GM12878 (cell line): ENCODE measurements around the gene ZNF763. TPM values are rescaled to one million over a fixed set of nuclear protein-coding genes. Genes with fewer than 3 reads are reported as not detected.

Experiments used
- ATAC-seq: fragments of 200-7000 bp; cut with Tn5 transposase; 3 replicates; pipeline ENCODE4 v1.9.1; 2020; ENCODE audit warnings: mild to moderate bottlenecking, moderate library complexity
- BruUV-seq: library from RNA; stranded (reverse); fragments of 400-500 nt; replicated peaks from 2 replicates; lab custom pipeline; 2021; lab: Mats Ljungman, UMichigan
- CTCF ChIA-PET: fragments of 300-600 bp; sonication (Branson Sonifier 250); formaldehyde crosslinking; extraction: SDS; loops from one replicate; lab custom pipeline; 2021; ENCODE audit warnings: inconsistent platforms; lab: Yijun Ruan, JAX
- POLR2A ChIA-PET: fragments of 350-600 bp; formaldehyde crosslinking; extraction: SDS; loops from one replicate; lab custom pipeline; 2021; ENCODE audit warnings: inconsistent platforms; lab: Charles Lee
- RAD21 ChIA-PET: fragments of 300-600 bp; sonication (Branson Sonifier 250); formaldehyde crosslinking; loops from one replicate; lab custom pipeline; 2023; ENCODE audit warnings: antibody characterized with exemption; ENCODE audit not compliant: unreplicated experiment; lab: Charles Lee
- SMC1A ChIA-PET: fragments of 300-600 bp; sonication (Branson Sonifier 250); formaldehyde crosslinking; loops from one replicate; lab custom pipeline; 2023; ENCODE audit not compliant: unreplicated experiment, uncharacterized antibody; lab: Charles Lee
- DNase-seq: peaks from one replicate; pipeline ENCODE4 v3.0.0-alpha.2; 2011; ENCODE audit warnings: low read depth, low spot score
- FAIRE-seq: peaks from 3 replicates; lab custom pipeline; 2011; peaks lifted over from hg19 to GRCh38; lab: Jason Lieb, UNC
- H2AFZ ChIP-seq: 2 replicates; pipeline ENCODE4 v1.6.0; 2011; ENCODE audit warnings: low read depth, low read length, control low read depth; ENCODE audit not compliant: control insufficient read depth
- H3K27ac ChIP-seq: 2 replicates; pipeline ENCODE4 v1.5.1; 2011; ENCODE audit warnings: control low read depth; ENCODE audit not compliant: control insufficient read depth, insufficient read depth
- H3K27me3 ChIP-seq, 2 experiments: replicated peaks in 1 of 2; 2 replicates each; pipeline versions ENCODE4 v1.6.0 to v1.6.1; 2011; ENCODE audit warnings: low read length in 1 of 2; ENCODE audit not compliant: control insufficient read depth in 2 of 2, insufficient read depth in 2 of 2
- H3K36me3 ChIP-seq, 2 experiments: 2 replicates each; pipeline ENCODE4 v1.5.1; 2011; ENCODE audit warnings: low read length in 1 of 2; ENCODE audit not compliant: control insufficient read depth in 2 of 2, insufficient read depth in 2 of 2
- H3K4me1 ChIP-seq: 2 replicates; pipeline ENCODE4 v1.6.1; 2011; ENCODE audit warnings: mild to moderate bottlenecking, low read length, moderate library complexity, mixed read lengths; ENCODE audit not compliant: control insufficient read depth, insufficient read depth
- H3K4me2 ChIP-seq: 2 replicates; pipeline ENCODE4 v1.6.0; 2011; ENCODE audit warnings: control low read depth; ENCODE audit not compliant: control insufficient read depth, insufficient read depth
- H3K4me3 ChIP-seq: fragments of 200-600 bp; sonication (generic); 2 replicates; pipeline ENCODE4 v1.5.1; 2016
- H3K79me2 ChIP-seq: 2 replicates; pipeline ENCODE4 v1.6.0; 2011; ENCODE audit warnings: low read length; ENCODE audit not compliant: control insufficient read depth, insufficient read depth
- H3K9ac ChIP-seq: 2 replicates; pipeline ENCODE4 v1.8.0; 2011; ENCODE audit warnings: low read length, control low read depth, mixed read lengths; ENCODE audit not compliant: control insufficient read depth, insufficient read depth
- H3K9me3 ChIP-seq: replicated peaks from 3 replicates; pipeline ENCODE4 v1.5.1; 2011; ENCODE audit warnings: mild to moderate bottlenecking, low read length; ENCODE audit not compliant: control insufficient read depth, insufficient read depth
- H4K20me1 ChIP-seq: 2 replicates; pipeline ENCODE4 v1.6.0; 2011; ENCODE audit not compliant: control insufficient read depth, insufficient read depth
- CHD2 ChIP-seq: IDR thresholded peaks from 2 replicates; pipeline ENCODE4 v1.6.1; 2011; ENCODE audit warnings: low read depth, low read length, improper control_type of control experiment, borderline replicate concordance
- CTCF ChIP-seq, 3 experiments: IDR thresholded peaks in 2 of 3; conservative IDR thresholded peaks in 1 of 3; 2 replicates each; pipeline ENCODE4 v1.5.1; 2011; ENCODE audit warnings: low read depth in 3 of 3, low read length in 3 of 3, mild to moderate bottlenecking in 3 of 3, control low read depth in 2 of 3, moderate library complexity in 2 of 3, inconsistent platforms in 1 of 3, mixed read lengths in 1 of 3; ENCODE audit not compliant: control insufficient read depth in 2 of 3, insufficient read depth in 1 of 3; ENCODE audit errors: extremely low read depth in 1 of 3
- HCFC1 ChIP-seq: fragments of 150-350 bp; IDR thresholded peaks from 2 replicates; pipeline ENCODE4 v1.6.1; 2014; ENCODE audit warnings: low read length
- IRF3 ChIP-seq: fragments of 450-650 bp; IDR thresholded peaks from 2 replicates; pipeline ENCODE4 v1.6.1; 2014; ENCODE audit warnings: mild to moderate bottlenecking
- NFXL1 ChIP-seq: fragments of 450-650 bp; IDR thresholded peaks from 2 replicates; pipeline ENCODE4 v1.6.1; 2017; ENCODE audit warnings: antibody characterized with exemption, mild to moderate bottlenecking, borderline replicate concordance
- RAD21 ChIP-seq: IDR thresholded peaks from 2 replicates; pipeline ENCODE4 v1.6.1; 2011; ENCODE audit warnings: mild to moderate bottlenecking, low read depth, low read length, moderate library complexity; ENCODE audit not compliant: insufficient read depth
- SMC3 ChIP-seq: IDR thresholded peaks from 2 replicates; pipeline ENCODE4 v1.6.1; 2011; ENCODE audit warnings: low read length, improper control_type of control experiment, borderline replicate concordance
- TAF1 ChIP-seq: IDR thresholded peaks from 2 replicates; pipeline ENCODE4 v1.6.1; 2011; ENCODE audit warnings: mild to moderate bottlenecking, low read depth, low read length, borderline replicate concordance
- YY1 ChIP-seq: IDR thresholded peaks from 2 replicates; pipeline ENCODE4 v1.6.1; 2011; ENCODE audit warnings: low read depth, mild to moderate bottlenecking, low read length
- WGBS: methylation state at CpG from one replicate; pipeline ENCODE4 v1.1.6; 2016; ENCODE audit warnings: low lambda C conversion rate; ENCODE audit not compliant: insufficient replicate concordance, insufficient coverage; ENCODE audit errors: missing lambda C conversion rate; 5-methylcytosine and 5-hydroxymethylcytosine counted together
- in situ Hi-C: fragments of 300-500 bp; cut with MboI; formaldehyde crosslinking; loops from 9 replicates; pipeline ENCODE4 v1.14.3; 2018; ENCODE audit warnings: mixed read lengths
- intact Hi-C: fragments of 100-400 bp; cut with micrococcal nuclease; formaldehyde crosslinking; loops from one replicate; pipeline ENCODE4 v1.14.2; 2022; ENCODE audit not compliant: unreplicated experiment
- polyA plus RNA-seq, 11 experiments: library from polyadenylated mRNA; depleted of rRNA in 4 of 11; unstranded in 6 of 11; stranded (reverse) in 5 of 11; fragments of >200 nt; fragmentation: Nextera tagmentation in 4 of 11; fragmentation: Illumina TruSeq in 1 of 11; extraction: Ambion mirVana in 4 of 11; extraction: Trizol in 1 of 11; gene quantifications; 1 replicate in 1 of 11; 2 replicates in 10 of 11; pipeline versions ENCODE4 v1.2.1 to v1.2.3, GENCODE V29; 2011 to 2016; ENCODE audit warnings: inconsistent platforms in 2 of 11, missing spikeins in 2 of 11, low read depth in 1 of 11
- total RNA-seq, 4 experiments: library from RNA; depleted of rRNA in 3 of 4; stranded (reverse); fragments of >200 nt in 3 of 4; fragmentation: Illumina TruSeq in 1 of 4; extraction: Trizol in 1 of 4; gene quantifications; 2 replicates each; pipeline versions ENCODE4 v1.2.1 to v1.2.3, GENCODE V29; 2013 to 2021

Gene ZNF763
- total and polyA plus RNA-seq, 10 of the 15 experiments (the other 5 are each of a cell fraction or from before 2014, with no cell fraction given): 0.62 to 1.8 (median 1.1) TPM

GRCh38 chr19:11963566-11964355 lies 1.1 kb upstream of the ZNF763 start:
- peak overlapping the region; percentile 90; the same call in 1 of the 2 replicates for H3K9ac ChIP-seq
- H3K4me3 ChIP-seq: no peak overlapping the region; the same call in 1 of the 2 replicates
- in situ Hi-C loops: loop anchor here (5.0 kb wide), 1 partner anchor 179 kb away; the partner anchor contains the start of gene ZNF20
- RAD21 ChIA-PET: interaction anchor here (0.7 to 3.5 kb wide), 16 partner anchors 21 to 176 kb away, joined by 3 to 36 read pairs (median 4); partner anchors contain the start of genes ZNF20, ZNF491, ZNF700 and ZNF878
- peak; percentile 31 for DNase-seq
- SMC1A ChIA-PET: interaction anchor here (0.9 to 4.7 kb wide), 9 partner anchors 17 to 177 kb away, joined by 3 to 54 read pairs (median 4); partner anchors contain the start of genes ZNF20 and ZNF700
- POLR2A ChIA-PET: interaction anchor here (0.7 to 3.1 kb wide), 6 partner anchors 10 to 96 kb away, joined by 3 to 18 read pairs (median 4); partner anchors contain the start of gene ZNF700
- TF ChIP-seq NFXL1: no peak
- TF ChIP-seq RAD21: peak; percentile 73
- TF ChIP-seq TAF1: no peak
- TF ChIP-seq CHD2: no peak
- TF ChIP-seq YY1: peak; percentile 66
- peak; percentile 73 to 83 (median 82) for TF ChIP-seq CTCF (IDR thresholded peaks at IDR 0.05 in 2 of 3, conservative IDR thresholded peaks at IDR 0.05 in 1 of 3; ENCODE audit: control insufficient read depth in 2 of 3, extremely low read depth in 1 of 3, insufficient read depth in 1 of 3, low read depth in 3 of 3, low read length in 3 of 3)
- TF ChIP-seq SMC3: peak; percentile 66; the same call in 1 of the 2 replicates
- TF ChIP-seq HCFC1: no peak
- TF ChIP-seq IRF3: no peak
- 25% methylated on average over 26 of the region's 26 CpGs for WGBS
- CTCF ChIA-PET: interaction anchor here (0.6 to 5.7 kb wide), 26 partner anchors 9 to 369 kb away, joined by 3 to 83 read pairs (median 4); partner anchors contain the start of genes ZNF20, ZNF491, ZNF563 and ZNF700
- H3K9me3 ChIP-seq: no peaks in the 10 kb centered on the region; the same call in 1 of the 3 replicates
- peak; percentile 78 for ATAC-seq
- BruUV-seq: no TSS peak
- H3K27ac ChIP-seq: no peak overlapping the region
- H3K4me1 ChIP-seq: peaks cover 7% of the 10 kb centered on the region
- H2AFZ ChIP-seq: no peak overlapping the region
- H3K79me2 ChIP-seq: no peaks in the 10 kb centered on the region
- H3K27me3 ChIP-seq: no peaks in the 10 kb centered on the region
- H3K4me2 ChIP-seq: peak overlapping the region; percentile 94
- no peaks in the 10 kb centered on the region for H3K36me3 ChIP-seq
- H4K20me1 ChIP-seq: no peaks in the 10 kb centered on the region
- FAIRE-seq: peak; percentile 18
- intact Hi-C loops: loop anchor here (1.0 kb wide), 2 partner anchors 25 to 178 kb away; no protein-coding TSS in a partner anchor
